Adrenal gland (tissue), 12 donors: ENCODE measurements around the gene TAOK2. TPM values are rescaled to one million over a fixed set of nuclear protein-coding genes. Genes with fewer than 3 reads are reported as not detected.
A peak's percentile ranks its signal among the peaks of the same experiment; 100 is the strongest.

Experiments used
- DNase-seq, 7 donors: peaks; one replicate each; pipeline ENCODE4 v3.0.0-alpha.2; 2019 to 2020
- H3K27ac ChIP-seq, 5 donors: fragments of 200-600 bp; sonication (generic) in 4 of 5; 1 replicate in 3 of 5; 2 replicates in 2 of 5; pipeline versions ENCODE4 v1.5.1 to v1.8.0; 2016 to 2020; ENCODE audit warnings: mild to moderate bottlenecking in 1 of 5
- H3K27me3 ChIP-seq: fragments of 200-600 bp; 2 replicates; pipeline ENCODE4 v1.8.0; 2021
- H3K36me3 ChIP-seq, 2 donors: fragments of 200-600 bp; replicated peaks in 1 of 2; 1 replicate in 1 of 2; 2 replicates in 1 of 2; pipeline versions ENCODE4 v1.5.1 to v1.8.0; 2018 to 2022
- H3K4me1 ChIP-seq, 2 donors: fragments of 200-600 bp; replicated peaks in 1 of 2; 1 replicate in 1 of 2; 2 replicates in 1 of 2; pipeline versions ENCODE4 v1.5.1 to v1.8.0; 2018 to 2021
- H3K4me3 ChIP-seq, 4 donors: fragments of 200-600 bp; sonication (generic) in 3 of 4; one replicate each; pipeline ENCODE4 v1.5.1; 2016 to 2018
- H3K9me3 ChIP-seq, 3 donors: fragments of 200-600 bp; sonication (generic) in 1 of 3; replicated peaks in 1 of 3; 1 replicate in 2 of 3; 2 replicates in 1 of 3; pipeline versions ENCODE4 v1.5.1 to v1.8.0; 2016 to 2021
- CTCF ChIP-seq, 6 experiments: fragments of 450-650 bp in 4 of 6; fragments of 200-600 bp in 2 of 6; sonication (generic) in 1 of 6; IDR thresholded peaks; 1 replicate in 5 of 6; 2 replicates in 1 of 6; pipeline versions ENCODE4 v1.5.1 to v1.8.0; 2016 to 2021; ENCODE audit warnings: antibody characterized with exemption in 6 of 6, mild to moderate bottlenecking in 2 of 6, moderate library complexity in 1 of 6
- POLR2A ChIP-seq, 2 donors: fragments of 450-650 bp; IDR thresholded peaks; one replicate each; pipeline ENCODE4 v1.6.1; 2017; ENCODE audit warnings: antibody characterized with exemption in 2 of 2, mild to moderate bottlenecking in 2 of 2, moderate library complexity in 1 of 2
- WGBS, 4 donors: extraction: QIAGEN DNeasy Blood & Tissue Kit in 2 of 4; methylation state at CpG; one replicate each; pipeline versions ENCODE4 v1.1.5 to v1.1.7; 2013 to 2017; 5-methylcytosine and 5-hydroxymethylcytosine counted together
- intact Hi-C, 2 donors: fragments of 100-400 bp; cut with DNase I; formaldehyde crosslinking; loops; one replicate each; pipeline versions ENCODE4 v1.14.1 to v1.15.0; 2022 to 2023
- polyA plus RNA-seq, 3 donors: library from polyadenylated mRNA; stranded (reverse); fragments of 200-250 nt in 2 of 3; fragments of 350-450 nt in 1 of 3; fragmentation: Illumina TruSeq in 1 of 3; extraction: RNeasy Lipid Tissue Mini Kit (QIAGEN cat#74804) in 1 of 3; gene quantifications; one replicate each; pipeline ENCODE4 v1.2.3, GENCODE V29; 2013 to 2014
- total RNA-seq, 9 donors: library from RNA; depleted of rRNA in 4 of 9; stranded (reverse); fragments of >200 nt in 4 of 9; fragments of 120-200 nt in 1 of 9; fragmentation: NEBNext Ultra II Directional in 1 of 9; extraction: Animal tissue kit (Norgen Biotek cat#: 25700) in 1 of 9; gene quantifications; one replicate each; pipeline versions ENCODE4 v1.1.0 to v1.2.4, GENCODE V29; 2013 to 2023
- donor health status: healthy with polysubstance abuse.
- donor health status: Bipolar disorder and iron deficiency.
- donor health status: DM: yes; HTN: yes; CAD: no.
- donor health status: DM: no; HTN: no; CAD: no.
- donor health status: DM: no; HTN: no; CAD: no.
- donor health status: DM: yes; HTN: yes; CAD: no.

Gene TAOK2
- total and polyA plus RNA-seq, 12 donors: 36.6 to 135 (median 72.3) TPM

- TF ChIP-seq CTCF (IDR thresholded peaks at IDR 0.05) (no peak), POLR2A (IDR thresholded peaks at IDR 0.05) (no peak)
- Histone ChIP-seq H3K4me3 (no peak overlapping the region), H3K9me3 (no peaks in the 10 kb centered on the region), H3K27ac (no peak overlapping the region), H3K4me1 (peaks cover 2 to 38% of the 10 kb centered on the region in 2 donors), H3K27me3 (no peaks in the 10 kb centered on the region), H3K36me3 (peaks cover 0 to 37% of the 10 kb centered on the region in 2 donors)
- 84 to 88% (median 86%) methylated on average over 3 to 4 of the region's 4 CpGs for WGBS, 4 donors
- intact Hi-C loops: no loop called here
- DNase-seq: no peak
These were observed 5.5 kb upstream of the TAOK2 start for GRCh38 chr16:29968205-29968604.

- peaks cover 0 to 37% of the 10 kb centered on the region in 2 donors for H3K36me3 ChIP-seq
- 62 to 87% (median 80%) methylated on average over 4 to 8 of the region's 8 CpGs for WGBS, 4 donors
- no peaks in the 10 kb centered on the region for H3K9me3 ChIP-seq
- no peak for TF ChIP-seq CTCF (IDR thresholded peaks at IDR 0.05)
- no peak for TF ChIP-seq POLR2A (IDR thresholded peaks at IDR 0.05)
- H3K27me3 ChIP-seq: no peaks in the 10 kb centered on the region
- no peak overlapping the region for H3K27ac ChIP-seq
- intact Hi-C loops: loop anchor here in 1 of 2 donors (5.0 kb wide), 1 partner anchor 44 kb away; the partner anchor contains the start of gene KCTD13
- no peak overlapping the region for H3K4me3 ChIP-seq
- H3K4me1 ChIP-seq: peaks cover 17 to 34% of the 10 kb centered on the region in 2 donors
- no peak for DNase-seq
These were observed 2.4 kb upstream of the TAOK2 start for GRCh38 chr16:29971304-29971703.

- intact Hi-C loops: loop anchor here in 1 of 2 donors (5.0 kb wide), 1 partner anchor 45 kb away; the partner anchor contains the start of gene KCTD13
- peaks cover 21 to 36% of the 10 kb centered on the region in 2 donors for H3K4me1 ChIP-seq
- peaks cover 0 to 38% of the 10 kb centered on the region in 2 donors for H3K36me3 ChIP-seq
- no peak overlapping the region for H3K4me3 ChIP-seq
- H3K9me3 ChIP-seq: no peaks in the 10 kb centered on the region
- 86 to 92% (median 88%) methylated on average over 1 of the region's 1 CpG for whole genome bisulfite sequencing, 4 donors
- H3K27me3 ChIP-seq: no peaks in the 10 kb centered on the region
- DNase-seq: no peak
- peak overlapping the region in 2 of 5 donors; percentile 81 to 87 for H3K27ac ChIP-seq
- no peak for TF ChIP-seq CTCF (IDR thresholded peaks at IDR 0.05)
- no peak for TF ChIP-seq POLR2A (IDR thresholded peaks at IDR 0.05)
These were observed 1.2 kb upstream of the TAOK2 start for GRCh38 chr16:29972500-29972899.

GRCh38 chr16:29972992-29973383, 680 bp upstream of the TAOK2 start:
- no peaks in the 10 kb centered on the region for H3K9me3 ChIP-seq
- H3K27me3 ChIP-seq: no peaks in the 10 kb centered on the region
- TF ChIP-seq POLR2A (IDR thresholded peaks at IDR 0.05) (no peak), CTCF (IDR thresholded peaks at IDR 0.05) (no peak)
- H3K27ac ChIP-seq: peak overlapping the region in 2 of 5 donors; percentile 81 to 87
- peak overlapping the region in 1 of 4 donors; percentile 68 for H3K4me3 ChIP-seq
- 47 to 53% (median 49%) methylated on average over 6 of the region's 6 CpGs for WGBS, 4 donors
- H3K4me1 ChIP-seq: peaks cover 21 to 39% of the 10 kb centered on the region in 2 donors
- H3K36me3 ChIP-seq: peaks cover 0 to 41% of the 10 kb centered on the region in 2 donors
- intact Hi-C loops: loop anchor here in 1 of 2 donors (5.0 kb wide), 1 partner anchor 46 kb away; the partner anchor contains the start of gene KCTD13
- DNase-seq: no peak
